GM12892 (cell line): Measurements from ENCODE around the gene BMP2.

ENCODE experiments used
- DNase-seq: peaks from one replicate; pipeline ENCODE4 v3.0.0; 2011; ENCODE audit not compliant: insufficient read length
- FAIRE-seq: peaks from 2 replicates; lab custom pipeline; 2011; peaks lifted over from hg19 to GRCh38; lab: Jason Lieb, UNC
- POLR2A ChIP-seq: IDR thresholded peaks from 2 replicates; pipeline ENCODE4 v1.6.1; 2011; ENCODE audit warnings: low read depth, low read length, control low read depth
- POLR2AphosphoS5 ChIP-seq: IDR thresholded peaks from 2 replicates; pipeline ENCODE4 v1.6.1; 2011; ENCODE audit warnings: low read depth, low read length, control low read depth
- TAF1 ChIP-seq: IDR thresholded peaks from 2 replicates; pipeline ENCODE4 v1.6.1; 2011; ENCODE audit warnings: low read depth, mild to moderate bottlenecking, control low read depth, low read length, borderline replicate concordance

BMP2 gene

GRCh38 chr20:6769903-6770785, 2.7 kb downstream of the BMP2 start:
- no peak for FAIRE-seq
- no peak for TF ChIP-seq TAF1
- TF ChIP-seq POLR2AphosphoS5, result no peak
- no peak for TF ChIP-seq POLR2A
- DNase-seq, result no peak

- DNase-seq (no peak), FAIRE-seq (no peak)
- TF ChIP-seq POLR2AphosphoS5, result no peak
These were observed 3.3 kb downstream of the BMP2 start for GRCh38 chr20:6770786-6771100.

GRCh38 chr20:6780433-6781190, 13.1 kb downstream of the BMP2 start:
- TF ChIP-seq TAF1 (no peak), POLR2A (no peak), POLR2AphosphoS5 (no peak)
- FAIRE-seq (no peak), DNase-seq (no peak)

- FAIRE-seq, result no peak
- no peak for TF ChIP-seq TAF1
- TF ChIP-seq POLR2AphosphoS5, result no peak
- no peak for TF ChIP-seq POLR2A
- no peak for DNase-seq
These were observed 16.3 kb downstream of the BMP2 start for GRCh38 chr20:6783752-6784151.

GRCh38 chr20:6784210-6784631, 16.7 kb downstream of the BMP2 start:
- FAIRE-seq, result no peak
- no peak for DNase-seq
- no peak for TF ChIP-seq POLR2AphosphoS5
- TF ChIP-seq POLR2A, result no peak
- TF ChIP-seq TAF1, result no peak

GRCh38 chr20:6784767-6785166, 17.3 kb downstream of the BMP2 start:
- TF ChIP-seq POLR2A (no peak), POLR2AphosphoS5 (no peak), TAF1 (no peak)
- DNase-seq (no peak), FAIRE-seq (no peak)

- no peak for DNase-seq
- no peak for FAIRE-seq
- TF ChIP-seq POLR2AphosphoS5 (no peak), TAF1 (no peak), POLR2A (no peak)
These were observed 19.1 kb downstream of the BMP2 start for GRCh38 chr20:6786548-6786947.

- DNase-seq (no peak), FAIRE-seq (no peak)
- TF ChIP-seq POLR2AphosphoS5 (no peak), POLR2A (no peak), TAF1 (no peak)
These were observed 25.3 kb downstream of the BMP2 start for GRCh38 chr20:6792789-6793188.

- no peak for DNase-seq
- no peak for FAIRE-seq
- TF ChIP-seq TAF1 (no peak), POLR2A (no peak), POLR2AphosphoS5 (no peak)
These were observed 34.7 kb downstream of the BMP2 start for GRCh38 chr20:6802227-6802626.

- TF ChIP-seq TAF1 (no peak), POLR2A (no peak), POLR2AphosphoS5 (no peak)
- DNase-seq (no peak), FAIRE-seq (no peak)
These were observed 38.8 kb downstream of the BMP2 start for GRCh38 chr20:6806275-6806674.

GRCh38 chr20:6811262-6812035, 44.0 kb downstream of the BMP2 start:
- no peak for TF ChIP-seq TAF1
- no peak for TF ChIP-seq POLR2AphosphoS5
- DNase-seq, result no peak
- FAIRE-seq, result no peak

- FAIRE-seq, result no peak
- no peak for TF ChIP-seq TAF1
- no peak for TF ChIP-seq POLR2AphosphoS5
- no peak for DNase-seq
These were observed 45.0 kb downstream of the BMP2 start for GRCh38 chr20:6812530-6812929.
